Spleen (tissue), 11 donors: ENCODE results near the gene SNX19. TPM values are rescaled to one million over a fixed set of nuclear protein-coding genes. Genes with fewer than 3 reads are reported as not detected.

Experiments used
- DNase-seq: peaks from one replicate; pipeline ENCODE4 v3.0.0-alpha.2; 2020
- H3K27ac ChIP-seq, 8 donors: fragments of 200-600 bp; sonication (generic) in 7 of 8; 1 replicate in 4 of 8; 2 replicates in 4 of 8; pipeline versions ENCODE4 v1.5.0 to v1.8.0; 2016 to 2021; ENCODE audit warnings: inconsistent platforms in 4 of 8, mild to moderate bottlenecking in 4 of 8, moderate library complexity in 1 of 8
- H3K27me3 ChIP-seq, 7 donors: fragments of 200-600 bp; sonication (generic) in 6 of 7; replicated peaks in 1 of 7; 1 replicate in 4 of 7; 2 replicates in 3 of 7; pipeline versions ENCODE4 v1.5.0 to v1.8.0; 2016 to 2021; ENCODE audit warnings: inconsistent platforms in 3 of 7, mild to moderate bottlenecking in 1 of 7
- H3K36me3 ChIP-seq, 6 donors: fragments of 200-600 bp; sonication (generic) in 5 of 6; 1 replicate in 4 of 6; 2 replicates in 2 of 6; pipeline versions ENCODE4 v1.5.0 to v1.8.0; 2016 to 2021; ENCODE audit warnings: inconsistent platforms in 2 of 6
- H3K4me1 ChIP-seq, 6 donors: fragments of 200-600 bp; sonication (generic) in 5 of 6; 1 replicate in 3 of 6; 2 replicates in 3 of 6; pipeline versions ENCODE4 v1.5.0 to v1.8.0; 2016 to 2021; ENCODE audit warnings: inconsistent platforms in 3 of 6
- H3K4me3 ChIP-seq, 8 donors: fragments of 200-600 bp; sonication (generic) in 7 of 8; 1 replicate in 4 of 8; 2 replicates in 4 of 8; pipeline versions ENCODE4 v1.5.0 to v1.8.0; 2016 to 2021; ENCODE audit warnings: inconsistent platforms in 4 of 8, mild to moderate bottlenecking in 4 of 8, moderate library complexity in 2 of 8
- H3K9me3 ChIP-seq, 8 donors: fragments of 200-600 bp; sonication (generic) in 7 of 8; 1 replicate in 4 of 8; 2 replicates in 4 of 8; pipeline versions ENCODE4 v1.5.0 to v1.8.0; 2016 to 2021; ENCODE audit warnings: inconsistent platforms in 4 of 8
- CTCF ChIP-seq, 11 experiments: fragments of 200-600 bp in 7 of 11; fragments of 450-650 bp in 4 of 11; sonication (generic) in 4 of 11; IDR thresholded peaks in 8 of 11; conservative IDR thresholded peaks in 3 of 11; 1 replicate in 7 of 11; 2 replicates in 4 of 11; pipeline versions ENCODE4 v1.4.0 to v1.8.0; 2016 to 2021; ENCODE audit warnings: antibody characterized with exemption in 11 of 11, inconsistent platforms in 4 of 11, mild to moderate bottlenecking in 1 of 11
- POLR2A ChIP-seq, 3 donors: fragments of 450-650 bp; IDR thresholded peaks; one replicate each; pipeline ENCODE4 v1.5.1; 2017; ENCODE audit warnings: antibody characterized with exemption in 3 of 3, mild to moderate bottlenecking in 1 of 3
- POLR2AphosphoS5 ChIP-seq, 3 donors: sonication (generic); formaldehyde crosslinking; IDR thresholded peaks; one replicate each; pipeline ENCODE4 v1.5.1; 2017; ENCODE audit warnings: antibody characterized with exemption in 3 of 3
- WGBS, 5 donors: extraction: QIAGEN DNeasy Blood & Tissue Kit in 3 of 5; methylation state at CpG; one replicate each; pipeline versions ENCODE4 v1.1.5 to v1.1.7; 2013 to 2018; 5-methylcytosine and 5-hydroxymethylcytosine counted together
- intact Hi-C: fragments of 100-400 bp; cut with DNase I; formaldehyde crosslinking; loops from one replicate; pipeline ENCODE4 v1.15.0; 2023; ENCODE audit warnings: low total_unique reads
- polyA plus RNA-seq, 3 donors: library from polyadenylated mRNA; stranded (reverse); fragments of 200-250 nt; gene quantifications; one replicate each; pipeline ENCODE4 v1.2.1, GENCODE V29; 2013
- total RNA-seq, 7 donors: library from RNA; depleted of rRNA in 3 of 7; stranded (reverse); fragments of >200 nt in 3 of 7; fragmentation: NEBNext Ultra II Directional in 4 of 7; extraction: Animal tissue kit (Norgen Biotek cat#: 25700) in 4 of 7; gene quantifications; one replicate each; pipeline versions ENCODE4 v1.1.0 to v1.2.1, GENCODE V29; 2016 to 2021
- donor health status: healthy with polysubstance abuse.
- donor health status: DM: no; HTN: no; CAD: no; lungs with moderate emphysema.
- donor health status: DM: no; HTN: no; CAD: no.
- donor health status: Bipolar disorder and iron deficiency.
- donor health status: healthy.
- donor health status: DM: no; HTN: no; CAD: no.
- donor health status: DM: yes; HTN: yes; CAD: no.

SNX19 gene
- total and polyA plus RNA-seq, 10 donors = 6.0 to 121 (median 64.8) TPM

GRCh38 chr11:130868086-130868710 lies 48.1 kb downstream of the SNX19 start:
- no peak for DNase-seq
- TF ChIP-seq POLR2AphosphoS5 (IDR thresholded peaks at IDR 0.05) (no peak), CTCF (IDR thresholded peaks at IDR 0.05 in 8 of 11, conservative IDR thresholded peaks at IDR 0.05 in 3 of 11) (no peak), POLR2A (IDR thresholded peaks at IDR 0.05) (no peak)
- WGBS, 5 donors = 83 to 89% (median 87%) methylated on average over 7 to 8 of the region's 8 CpGs
- Histone ChIP-seq H3K36me3 (peaks cover 0 to 61% (median 20%) of the 10 kb centered on the region in 6 donors), H3K4me1 (no peaks in the 10 kb centered on the region), H3K4me3 (no peak overlapping the region), H3K9me3 (no peaks in the 10 kb centered on the region), H3K27me3 (no peaks in the 10 kb centered on the region), H3K27ac (no peak overlapping the region)
- intact Hi-C loops = no loop called here

DNA sequence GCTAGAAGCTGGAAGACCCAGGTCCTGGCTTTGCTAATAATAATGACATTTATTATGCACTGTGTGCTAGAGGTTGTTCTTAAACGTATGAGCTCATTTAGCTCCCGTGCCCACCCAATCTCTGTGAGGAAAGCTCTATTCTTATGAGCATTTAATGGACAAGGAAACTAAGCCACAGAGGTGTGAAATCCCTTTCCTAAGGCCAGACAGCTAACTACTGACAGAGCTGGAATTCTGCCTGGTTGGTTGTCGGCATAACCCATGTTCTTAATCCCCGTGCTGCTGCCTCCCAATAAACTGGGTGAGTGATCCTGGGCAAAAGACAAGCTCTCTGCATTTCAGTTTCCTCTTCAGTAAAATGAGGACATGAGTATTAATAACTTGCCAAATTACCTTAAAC lies 49.4 kb downstream of the SNX19 start:
- no peak overlapping the region for H3K4me3 ChIP-seq
- peaks cover 0 to 48% (median 13%) of the 10 kb centered on the region in 6 donors for H3K36me3 ChIP-seq
- no peaks in the 10 kb centered on the region for H3K9me3 ChIP-seq
- intact Hi-C loops = no loop called here
- 81 to 97% (median 93%) methylated on average over 4 of the region's 4 CpGs for WGBS, 5 donors
- DNase-seq = no peak
- TF ChIP-seq CTCF (IDR thresholded peaks at IDR 0.05 in 8 of 11, conservative IDR thresholded peaks at IDR 0.05 in 3 of 11) (no peak), POLR2AphosphoS5 (IDR thresholded peaks at IDR 0.05) (no peak), POLR2A (IDR thresholded peaks at IDR 0.05) (no peak)
- H3K27me3 ChIP-seq = no peaks in the 10 kb centered on the region
- H3K4me1 ChIP-seq = peaks cover 0 to 6% (median 4%) of the 10 kb centered on the region in 6 donors
- no peak overlapping the region for H3K27ac ChIP-seq

DNA sequence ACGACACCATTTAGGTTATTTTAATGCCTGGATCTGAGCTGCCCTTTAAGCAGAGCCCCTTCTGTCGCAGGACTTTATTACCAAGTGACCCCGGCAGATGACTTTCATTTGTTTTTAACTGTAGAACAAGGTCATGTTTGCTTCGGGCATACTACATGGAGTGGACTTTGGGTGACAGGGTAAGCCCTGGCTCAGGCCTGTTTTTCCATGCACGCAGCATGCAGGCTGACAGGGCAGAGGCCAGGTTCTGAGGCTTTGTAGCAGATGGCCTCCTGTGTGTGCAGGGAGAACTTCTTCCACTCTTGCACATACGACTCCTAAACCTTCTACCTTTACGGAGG lies 50.5 kb downstream of the SNX19 start:
- peaks cover 0 to 9% (median 8%) of the 10 kb centered on the region in 6 donors for H3K4me1 ChIP-seq
- H3K27me3 ChIP-seq = no peaks in the 10 kb centered on the region

More for the DNA sequence above, 50.5 kb downstream of the SNX19 start:
- no peaks in the 10 kb centered on the region for H3K9me3 ChIP-seq
- intact Hi-C loops = no loop called here
- DNase-seq = no peak
- 91 to 98% (median 92%) methylated on average over 7 of the region's 7 CpGs for WGBS, 5 donors
- H3K36me3 ChIP-seq = peaks cover 0 to 37% (median 7%) of the 10 kb centered on the region in 6 donors
- H3K27ac ChIP-seq = no peak overlapping the region
- TF ChIP-seq POLR2A (IDR thresholded peaks at IDR 0.05) (no peak), POLR2AphosphoS5 (IDR thresholded peaks at IDR 0.05) (no peak), CTCF (IDR thresholded peaks at IDR 0.05 in 8 of 11, conservative IDR thresholded peaks at IDR 0.05 in 3 of 11) (no peak)
- no peak overlapping the region for H3K4me3 ChIP-seq
